OCI-LY3 (cell line): Measurements from ENCODE around the gene TRMT6.

Source experiments
- CTCF ChIP-seq: fragments of 200-600, 300-600 bp; sonication (generic); IDR thresholded peaks from 2 replicates; pipeline ENCODE4 v1.5.1; 2014; ENCODE audit warnings: antibody characterized with exemption, low read length, low read depth
- EZH2phosphoT487 ChIP-seq: fragments of 200-600 bp; shearing (Covaris generic); IDR thresholded peaks from 2 replicates; pipeline ENCODE4 v1.6.1; 2018; ENCODE audit warnings: antibody characterized with exemption, mixed run types, low read depth

GRCh38 chr20:5987383-5987782 lies 37.0 kb upstream of the TRMT6 start:
- no peak for TF ChIP-seq CTCF
- no peak for TF ChIP-seq EZH2phosphoT487
